GM21360 (cell line): ENCODE results near the gene LINC01488.

Experiments
- ATAC-seq: cut with Tn5 transposase; IDR thresholded peaks from one replicate; pipeline ENCODE4 v1.9.1; 2021; ENCODE audit warnings: mild to moderate bottlenecking, moderate library complexity; ENCODE audit not compliant: unreplicated experiment

Gene LINC01488

GRCh38 chr11:69541501-69542313, 60.2 kb downstream of the LINC01488 start:
- no peak for ATAC-seq

DNA sequence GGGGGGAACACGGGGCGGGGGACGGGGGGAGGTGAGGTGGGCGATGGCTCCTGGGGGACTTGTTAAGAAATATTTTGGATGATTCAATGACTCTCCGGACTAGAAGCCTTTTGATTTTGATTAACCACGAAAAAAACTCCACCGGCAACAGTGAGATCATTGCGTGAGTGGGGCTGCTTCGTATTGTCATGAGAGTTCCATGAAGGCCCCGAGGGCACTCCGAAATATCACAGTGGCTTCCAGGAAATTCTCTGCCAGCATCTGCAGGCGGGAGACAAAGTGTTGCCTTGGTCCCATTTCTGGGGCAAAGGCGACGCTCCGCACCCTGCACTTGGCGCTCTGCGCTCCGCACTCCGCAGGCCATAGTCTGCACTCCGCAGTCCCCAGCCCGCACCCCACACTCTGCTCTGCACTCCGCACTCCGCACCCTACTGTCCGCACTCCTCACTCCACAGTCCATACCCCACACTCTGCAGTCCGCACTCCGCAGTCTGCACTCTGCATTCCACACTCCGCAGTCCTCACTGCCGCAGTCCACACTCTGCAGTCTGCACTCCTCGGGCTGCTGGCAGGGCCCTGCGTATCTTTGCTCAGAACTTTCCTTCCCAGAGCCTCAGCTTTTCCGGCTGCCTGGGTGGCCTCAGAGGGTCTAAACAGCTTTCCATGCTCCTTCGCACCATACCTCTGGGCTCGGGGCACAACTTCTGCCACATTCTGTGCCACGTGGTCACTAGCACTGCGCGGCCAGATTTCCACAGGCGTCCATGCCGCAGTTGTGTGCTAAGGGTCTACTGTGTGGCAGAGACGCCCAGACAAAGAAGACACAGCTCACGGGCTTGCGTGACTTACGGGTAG, 61.1 kb downstream of the LINC01488 start:
- ATAC-seq = no peak
